Astrocyte of the cerebellum (primary cell): ENCODE data around the gene PKIG.

Experiments
- DNase-seq: peaks from one replicate; pipeline ENCODE4 v3.0.0-alpha.2; 2011; ENCODE audit warnings: low read depth
- H3K4me3 ChIP-seq: 2 replicates; pipeline ENCODE4 v1.5.1; 2011; ENCODE audit warnings: mild to moderate bottlenecking, low read depth, low read length, moderate library complexity
- CTCF ChIP-seq: IDR thresholded peaks from 2 replicates; pipeline ENCODE4 v1.5.1; 2012; ENCODE audit warnings: low read length, low read depth, moderate library complexity, mild to moderate bottlenecking; ENCODE audit errors: missing control alignments
- in situ Hi-C: cut with HindIII; loops from 2 replicates; pipeline ENCODE4 v1.10.0; 2017; ENCODE audit warnings: low sequenced_read_pairs

Gene PKIG

GRCh38 chr20:44592366-44592765 is 10.0 kb downstream of the PKIG start:
- in situ Hi-C loops, result loop anchor here (5.0 kb wide), 1 partner anchor 40 kb away; no protein-coding TSS in a partner anchor
- H3K4me3 ChIP-seq, result no peak overlapping the region
- DNase-seq, result no peak
- no peak for TF ChIP-seq CTCF

GRCh38 chr20:44593751-44594150 is 11.4 kb downstream of the PKIG start:
- in situ Hi-C loops, result loop anchor here (5.0 kb wide), 1 partner anchor 41 kb away; no protein-coding TSS in a partner anchor
- DNase-seq, result no peak
- no peak for TF ChIP-seq CTCF
- H3K4me3 ChIP-seq, result no peak overlapping the region

GRCh38 chr20:44594730-44595129 is 12.4 kb downstream of the PKIG start:
- in situ Hi-C loops, result loop anchor here (5.0 kb wide), 1 partner anchor 42 kb away; no protein-coding TSS in a partner anchor
- H3K4me3 ChIP-seq, result no peak overlapping the region
- TF ChIP-seq CTCF, result no peak
- DNase-seq, result no peak

GRCh38 chr20:44596010-44596409 is 13.6 kb downstream of the PKIG start:
- no peak for DNase-seq
- in situ Hi-C loops, result no loop called here
- no peak overlapping the region for H3K4me3 ChIP-seq
- TF ChIP-seq CTCF, result no peak

- no peak for TF ChIP-seq CTCF
- in situ Hi-C loops, result no loop called here
- DNase-seq, result no peak
- H3K4me3 ChIP-seq, result no peak overlapping the region
These were observed 14.5 kb downstream of the PKIG start for GRCh38 chr20:44596876-44597275.

- in situ Hi-C loops, result no loop called here
- no peak for DNase-seq
- no peak overlapping the region for H3K4me3 ChIP-seq
- no peak for TF ChIP-seq CTCF
These were observed 15.1 kb downstream of the PKIG start for GRCh38 chr20:44597516-44597915.

GRCh38 chr20:44597930-44598329 is 15.6 kb downstream of the PKIG start:
- DNase-seq, result no peak
- no peak for TF ChIP-seq CTCF
- no peak overlapping the region for H3K4me3 ChIP-seq
- in situ Hi-C loops, result no loop called here
